SK-N-SH treated with all-trans-retinoic acid at 6 μM for 48 hours (cell line): Measurements from ENCODE around the gene AKAP13.

Experiments used
- ATAC-seq: fragments of 200-7000 bp; cut with Tn5 transposase; 3 replicates; pipeline ENCODE4 v1.9.1; 2020; ENCODE audit warnings: mild to moderate bottlenecking, moderate library complexity
- ARNTL ChIP-seq: fragments of 450-650 bp; formaldehyde crosslinking; IDR thresholded peaks from 2 replicates; pipeline ENCODE4 v1.5.0; 2020; ENCODE audit warnings: low read depth, mild to moderate bottlenecking, moderate library complexity, borderline replicate concordance
- BACH2 ChIP-seq: fragments of 250-450 bp; sonication (Bioruptor Pico); IDR thresholded peaks from 2 replicates; pipeline ENCODE4 v1.9.0; 2021; ENCODE audit warnings: mild to moderate bottlenecking, borderline replicate concordance
- CSDC2 ChIP-seq: fragments of 250-450 bp; sonication (Bioruptor Pico); IDR thresholded peaks from 2 replicates; pipeline ENCODE4 v1.5.0; 2020; ENCODE audit warnings: mild to moderate bottlenecking, moderate library complexity
- ESRRG ChIP-seq: fragments of 250-450 bp; sonication (Bioruptor Pico); IDR thresholded peaks from 2 replicates; pipeline ENCODE4 v1.6.1; 2021; ENCODE audit warnings: mild to moderate bottlenecking
- GLIS3 ChIP-seq: fragments of 250-450 bp; sonication (Bioruptor Pico); IDR thresholded peaks from 2 replicates; pipeline ENCODE4 v1.5.0; 2020; ENCODE audit warnings: mild to moderate bottlenecking, moderate library complexity
- ISL1 ChIP-seq: fragments of 250-450 bp; sonication (Bioruptor Pico); IDR thresholded peaks from 2 replicates; pipeline ENCODE4 v2.1.2; 2022; ENCODE audit warnings: mild to moderate bottlenecking, moderate library complexity
- OSR1 ChIP-seq: fragments of 250-450 bp; sonication (Bioruptor Pico); IDR thresholded peaks from 2 replicates; pipeline ENCODE4 v1.8.0; 2022; ENCODE audit warnings: moderate library complexity, mild to moderate bottlenecking, inconsistent platforms
- PPARA ChIP-seq: fragments of 250-450 bp; sonication (Bioruptor Pico); IDR thresholded peaks from 2 replicates; pipeline ENCODE4 v1.5.0; 2020; ENCODE audit warnings: mild to moderate bottlenecking, borderline replicate concordance
- RARB ChIP-seq: fragments of 250-450 bp; sonication (Bioruptor Pico); IDR thresholded peaks from 2 replicates; pipeline ENCODE4 v1.8.0; 2021; ENCODE audit warnings: mild to moderate bottlenecking, moderate library complexity
- SNAI2 ChIP-seq: fragments of 250-450 bp; sonication (Bioruptor Pico); IDR thresholded peaks from 2 replicates; pipeline ENCODE4 v1.5.0; 2020; ENCODE audit warnings: mild to moderate bottlenecking, moderate library complexity
- TCF4 ChIP-seq: fragments of 250-450 bp; sonication (Bioruptor Pico); IDR thresholded peaks from 2 replicates; pipeline ENCODE4 v1.8.0; 2021; ENCODE audit warnings: mild to moderate bottlenecking, moderate library complexity, borderline replicate concordance
- TOX ChIP-seq: fragments of 250-450 bp; sonication (Bioruptor Pico); IDR thresholded peaks from 2 replicates; pipeline ENCODE4 v1.8.0; 2021; ENCODE audit warnings: mild to moderate bottlenecking, moderate library complexity, borderline replicate concordance
- ZC3H10 ChIP-seq: fragments of 250-450 bp; sonication (Bioruptor Pico); IDR thresholded peaks from 2 replicates; pipeline ENCODE4 v1.5.1; 2021; ENCODE audit warnings: mild to moderate bottlenecking, moderate library complexity
- ZFP3 ChIP-seq: fragments of 250-450 bp; sonication (Bioruptor Pico); IDR thresholded peaks from 2 replicates; pipeline ENCODE4 v1.5.0; 2020; ENCODE audit warnings: mild to moderate bottlenecking, moderate library complexity
- ZFP30 ChIP-seq: fragments of 450-650 bp; formaldehyde crosslinking; IDR thresholded peaks from 2 replicates; pipeline ENCODE4 v1.5.0; 2022; ENCODE audit warnings: mild to moderate bottlenecking, moderate library complexity
- ZNF565 ChIP-seq: fragments of 450-650 bp; formaldehyde crosslinking; conservative IDR thresholded peaks from 2 replicates; pipeline ENCODE4 v1.5.0; 2020; ENCODE audit warnings: low read depth, mild to moderate bottlenecking, moderate library complexity
- ZNF70 ChIP-seq: fragments of 450-650 bp; formaldehyde crosslinking; IDR thresholded peaks from 2 replicates; pipeline ENCODE4 v1.5.0; 2020; ENCODE audit warnings: mild to moderate bottlenecking, moderate library complexity
- ZNF8 ChIP-seq: fragments of 450-650 bp; formaldehyde crosslinking; IDR thresholded peaks from 2 replicates; pipeline ENCODE4 v1.5.0; 2020; ENCODE audit warnings: mild to moderate bottlenecking, moderate library complexity
- TF ChIP-seq, protein P1 (sequence below): fragments of 250-450 bp; sonication (Bioruptor Pico); IDR thresholded peaks from 2 replicates; pipeline ENCODE4 v1.5.1; 2020; ENCODE audit warnings: low read depth, mild to moderate bottlenecking, moderate library complexity
- TF ChIP-seq, protein P2 (sequence below): fragments of 250-450 bp; sonication (Bioruptor Pico); IDR thresholded peaks from 2 replicates; pipeline ENCODE4 v1.8.0; 2021; ENCODE audit warnings: low read depth, mild to moderate bottlenecking, moderate library complexity, borderline replicate concordance
- TF ChIP-seq, protein P3 (sequence below): fragments of 250-450 bp; sonication (Bioruptor Pico); IDR thresholded peaks from 2 replicates; pipeline ENCODE4 v1.5.0; 2020; ENCODE audit warnings: mild to moderate bottlenecking, moderate library complexity
- TF ChIP-seq, protein P4 (sequence below): fragments of 250-450 bp; sonication (Bioruptor Pico); IDR thresholded peaks from 2 replicates; pipeline ENCODE4 v1.5.1; 2021; ENCODE audit warnings: mild to moderate bottlenecking, moderate library complexity

AKAP13 gene

DNA sequence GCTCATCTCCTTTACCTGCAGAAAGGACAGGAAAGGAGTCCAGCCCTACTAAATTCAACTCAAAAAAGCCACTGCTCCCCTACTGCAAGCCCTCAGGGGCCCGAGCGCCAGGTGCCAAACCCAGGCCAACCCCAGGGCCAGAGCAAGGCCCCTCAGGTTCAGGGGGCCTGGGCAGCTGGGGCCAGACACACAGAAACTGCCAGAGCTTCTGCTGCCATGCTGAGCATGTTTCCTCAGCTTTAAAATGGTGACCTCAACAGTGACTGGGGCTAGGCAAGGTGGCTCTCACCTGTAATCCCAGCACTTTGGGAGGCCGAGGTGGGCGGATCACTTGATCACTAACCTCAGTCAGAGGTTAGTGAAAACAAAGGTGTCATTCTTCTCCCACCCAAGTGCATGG lies 375.5 kb downstream of the AKAP13 start:
- no peak for ATAC-seq

DNA sequence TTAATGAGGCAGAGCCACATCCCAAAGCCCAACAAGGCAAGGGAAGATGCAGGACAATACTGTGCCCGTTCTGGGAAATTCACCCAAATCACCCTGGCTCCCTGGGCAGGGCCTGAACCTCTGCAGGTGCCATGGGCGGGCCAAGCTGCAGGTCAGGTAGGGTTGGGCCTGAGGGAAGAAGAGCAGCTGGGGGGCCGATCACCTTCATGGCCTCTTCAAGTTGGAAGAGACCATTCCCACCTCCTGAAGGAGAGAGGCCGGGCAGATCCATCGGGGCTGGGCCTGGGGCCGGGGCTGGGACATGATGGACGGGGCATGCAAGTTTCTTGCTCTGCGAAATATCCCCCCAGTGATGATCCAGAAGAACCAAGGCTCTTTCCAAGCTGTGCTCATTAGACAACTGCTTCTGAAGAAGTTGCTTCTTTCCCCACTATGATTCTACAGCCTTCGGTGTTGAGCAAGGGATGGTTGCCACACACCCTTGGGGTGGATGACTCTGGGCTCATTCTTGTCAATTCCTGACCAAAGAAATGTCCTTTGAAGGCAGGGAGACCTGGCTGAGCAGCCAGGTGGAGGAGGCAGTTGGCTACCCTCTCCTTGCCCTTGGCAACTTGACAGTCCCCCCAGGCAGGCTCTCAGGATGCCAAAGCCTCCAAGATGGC lies 376.1 kb downstream of the AKAP13 start:
- no peak for ATAC-seq
- TF ChIP-seq ZC3H10 (CRISPR knock-in tag), result no peak
- TF ChIP-seq ISL1 (CRISPR knock-in tag), result no peak
- no peak for TF ChIP-seq ESRRG (CRISPR knock-in tag)
- TF ChIP-seq, protein P1, sequence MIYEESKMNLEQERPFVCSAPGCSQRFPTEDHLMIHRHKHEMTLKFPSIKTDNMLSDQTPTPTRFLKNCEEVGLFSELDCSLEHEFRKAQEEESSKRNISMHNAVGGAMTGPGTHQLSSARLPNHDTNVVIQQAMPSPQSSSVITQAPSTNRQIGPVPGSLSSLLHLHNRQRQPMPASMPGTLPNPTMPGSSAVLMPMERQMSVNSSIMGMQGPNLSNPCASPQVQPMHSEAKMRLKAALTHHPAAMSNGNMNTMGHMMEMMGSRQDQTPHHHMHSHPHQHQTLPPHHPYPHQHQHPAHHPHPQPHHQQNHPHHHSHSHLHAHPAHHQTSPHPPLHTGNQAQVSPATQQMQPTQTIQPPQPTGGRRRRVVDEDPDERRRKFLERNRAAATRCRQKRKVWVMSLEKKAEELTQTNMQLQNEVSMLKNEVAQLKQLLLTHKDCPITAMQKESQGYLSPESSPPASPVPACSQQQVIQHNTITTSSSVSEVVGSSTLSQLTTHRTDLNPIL (CRISPR knock-in tag), result no peak
- no peak for TF ChIP-seq SNAI2 (CRISPR knock-in tag)
- TF ChIP-seq PPARA (CRISPR knock-in tag), result no peak
- TF ChIP-seq RARB (CRISPR knock-in tag), result no peak
- TF ChIP-seq TOX (CRISPR knock-in tag), result no peak
- TF ChIP-seq ARNTL (CRISPR knock-in tag), result no peak
- TF ChIP-seq, protein P2, sequence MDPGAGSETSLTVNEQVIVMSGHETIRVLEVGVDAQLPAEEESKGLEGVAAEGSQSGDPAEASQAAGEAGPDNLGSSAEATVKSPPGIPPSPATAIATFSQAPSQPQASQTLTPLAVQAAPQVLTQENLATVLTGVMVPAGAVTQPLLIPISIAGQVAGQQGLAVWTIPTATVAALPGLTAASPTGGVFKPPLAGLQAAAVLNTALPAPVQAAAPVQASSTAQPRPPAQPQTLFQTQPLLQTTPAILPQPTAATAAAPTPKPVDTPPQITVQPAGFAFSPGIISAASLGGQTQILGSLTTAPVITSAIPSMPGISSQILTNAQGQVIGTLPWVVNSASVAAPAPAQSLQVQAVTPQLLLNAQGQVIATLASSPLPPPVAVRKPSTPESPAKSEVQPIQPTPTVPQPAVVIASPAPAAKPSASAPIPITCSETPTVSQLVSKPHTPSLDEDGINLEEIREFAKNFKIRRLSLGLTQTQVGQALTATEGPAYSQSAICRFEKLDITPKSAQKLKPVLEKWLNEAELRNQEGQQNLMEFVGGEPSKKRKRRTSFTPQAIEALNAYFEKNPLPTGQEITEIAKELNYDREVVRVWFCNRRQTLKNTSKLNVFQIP (CRISPR knock-in tag), result no peak
- no peak for TF ChIP-seq ZNF70 (CRISPR knock-in tag)
- TF ChIP-seq, protein P3, sequence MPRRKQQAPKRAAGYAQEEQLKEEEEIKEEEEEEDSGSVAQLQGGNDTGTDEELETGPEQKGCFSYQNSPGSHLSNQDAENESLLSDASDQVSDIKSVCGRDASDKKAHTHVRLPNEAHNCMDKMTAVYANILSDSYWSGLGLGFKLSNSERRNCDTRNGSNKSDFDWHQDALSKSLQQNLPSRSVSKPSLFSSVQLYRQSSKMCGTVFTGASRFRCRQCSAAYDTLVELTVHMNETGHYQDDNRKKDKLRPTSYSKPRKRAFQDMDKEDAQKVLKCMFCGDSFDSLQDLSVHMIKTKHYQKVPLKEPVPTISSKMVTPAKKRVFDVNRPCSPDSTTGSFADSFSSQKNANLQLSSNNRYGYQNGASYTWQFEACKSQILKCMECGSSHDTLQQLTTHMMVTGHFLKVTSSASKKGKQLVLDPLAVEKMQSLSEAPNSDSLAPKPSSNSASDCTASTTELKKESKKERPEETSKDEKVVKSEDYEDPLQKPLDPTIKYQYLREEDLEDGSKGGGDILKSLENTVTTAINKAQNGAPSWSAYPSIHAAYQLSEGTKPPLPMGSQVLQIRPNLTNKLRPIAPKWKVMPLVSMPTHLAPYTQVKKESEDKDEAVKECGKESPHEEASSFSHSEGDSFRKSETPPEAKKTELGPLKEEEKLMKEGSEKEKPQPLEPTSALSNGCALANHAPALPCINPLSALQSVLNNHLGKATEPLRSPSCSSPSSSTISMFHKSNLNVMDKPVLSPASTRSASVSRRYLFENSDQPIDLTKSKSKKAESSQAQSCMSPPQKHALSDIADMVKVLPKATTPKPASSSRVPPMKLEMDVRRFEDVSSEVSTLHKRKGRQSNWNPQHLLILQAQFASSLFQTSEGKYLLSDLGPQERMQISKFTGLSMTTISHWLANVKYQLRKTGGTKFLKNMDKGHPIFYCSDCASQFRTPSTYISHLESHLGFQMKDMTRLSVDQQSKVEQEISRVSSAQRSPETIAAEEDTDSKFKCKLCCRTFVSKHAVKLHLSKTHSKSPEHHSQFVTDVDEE (CRISPR knock-in tag), result no peak
- TF ChIP-seq GLIS3 (CRISPR knock-in tag), result no peak
- TF ChIP-seq ZNF8, result no peak
- no peak for TF ChIP-seq BACH2 (CRISPR knock-in tag)
- TF ChIP-seq, protein P4, sequence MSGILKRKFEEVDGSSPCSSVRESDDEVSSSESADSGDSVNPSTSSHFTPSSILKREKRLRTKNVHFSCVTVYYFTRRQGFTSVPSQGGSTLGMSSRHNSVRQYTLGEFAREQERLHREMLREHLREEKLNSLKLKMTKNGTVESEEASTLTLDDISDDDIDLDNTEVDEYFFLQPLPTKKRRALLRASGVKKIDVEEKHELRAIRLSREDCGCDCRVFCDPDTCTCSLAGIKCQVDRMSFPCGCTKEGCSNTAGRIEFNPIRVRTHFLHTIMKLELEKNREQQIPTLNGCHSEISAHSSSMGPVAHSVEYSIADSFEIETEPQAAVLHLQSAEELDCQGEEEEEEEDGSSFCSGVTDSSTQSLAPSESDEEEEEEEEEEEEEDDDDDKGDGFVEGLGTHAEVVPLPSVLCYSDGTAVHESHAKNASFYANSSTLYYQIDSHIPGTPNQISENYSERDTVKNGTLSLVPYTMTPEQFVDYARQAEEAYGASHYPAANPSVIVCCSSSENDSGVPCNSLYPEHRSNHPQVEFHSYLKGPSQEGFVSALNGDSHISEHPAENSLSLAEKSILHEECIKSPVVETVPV (CRISPR knock-in tag), result no peak
- TF ChIP-seq ZNF565 (CRISPR knock-in tag), result no peak
- TF ChIP-seq ZFP30 (CRISPR knock-in tag), result no peak

More for the DNA sequence above, 375.5 kb downstream of the AKAP13 start:
- TF ChIP-seq CSDC2 (CRISPR knock-in tag) (no peak), ZNF8 (no peak), ZC3H10 (CRISPR knock-in tag) (no peak), OSR1 (CRISPR knock-in tag) (no peak), ZNF70 (CRISPR knock-in tag) (no peak), PPARA (CRISPR knock-in tag) (no peak), ESRRG (CRISPR knock-in tag) (no peak), ISL1 (CRISPR knock-in tag) (no peak), BACH2 (CRISPR knock-in tag) (no peak), SNAI2 (CRISPR knock-in tag) (no peak), ZNF565 (CRISPR knock-in tag) (no peak), TCF4 (CRISPR knock-in tag) (no peak), GLIS3 (CRISPR knock-in tag) (no peak), ZFP3 (CRISPR knock-in tag) (no peak), RARB (CRISPR knock-in tag) (no peak), ARNTL (CRISPR knock-in tag) (no peak), TOX (CRISPR knock-in tag) (no peak)
- TF ChIP-seq, protein P4 (CRISPR knock-in tag), result no peak
- TF ChIP-seq, protein P1 (CRISPR knock-in tag), result no peak
- TF ChIP-seq, protein P3 (CRISPR knock-in tag), result no peak
